Islet of Langerhans (tissue), 1 donor: Measurements from ENCODE around the gene SLC5A3.

Experiments
- FAIRE-seq: peaks from one replicate; lab custom pipeline; 2011; peaks lifted over from hg19 to GRCh38; lab: Jason Lieb, UNC

Gene SLC5A3

GRCh38 chr21:34100790-34101189, 27.4 kb downstream of the SLC5A3 start:
- no peak for FAIRE-seq

DNA sequence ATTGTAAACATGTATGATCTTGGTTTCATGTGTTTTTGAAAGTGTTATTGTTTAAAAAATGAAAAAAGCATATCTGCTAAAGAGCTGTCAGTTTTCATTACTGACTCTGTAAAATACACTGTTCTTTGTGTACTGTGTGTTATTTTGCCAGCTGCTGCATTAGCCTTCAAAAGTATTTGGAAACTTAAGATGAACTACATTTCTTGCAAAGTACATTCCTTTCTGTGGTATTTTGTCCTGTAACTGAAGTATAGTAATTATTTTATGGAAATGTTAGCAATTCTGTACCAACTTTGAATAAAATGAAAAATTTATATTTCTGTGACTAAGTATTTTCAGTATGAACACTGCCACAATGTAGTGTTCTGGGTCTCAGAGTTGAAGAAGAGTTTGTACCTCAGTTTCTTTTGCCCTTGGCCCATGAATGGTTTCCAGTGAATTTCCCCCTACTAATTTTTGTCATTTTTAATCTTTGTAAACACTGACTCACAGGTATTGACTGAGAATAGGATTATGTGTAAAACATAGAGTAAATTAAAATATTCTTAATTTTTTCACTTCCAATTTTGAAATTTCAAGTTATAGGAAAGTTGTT, 32.7 kb downstream of the SLC5A3 start:
- no peak for FAIRE-seq

DNA sequence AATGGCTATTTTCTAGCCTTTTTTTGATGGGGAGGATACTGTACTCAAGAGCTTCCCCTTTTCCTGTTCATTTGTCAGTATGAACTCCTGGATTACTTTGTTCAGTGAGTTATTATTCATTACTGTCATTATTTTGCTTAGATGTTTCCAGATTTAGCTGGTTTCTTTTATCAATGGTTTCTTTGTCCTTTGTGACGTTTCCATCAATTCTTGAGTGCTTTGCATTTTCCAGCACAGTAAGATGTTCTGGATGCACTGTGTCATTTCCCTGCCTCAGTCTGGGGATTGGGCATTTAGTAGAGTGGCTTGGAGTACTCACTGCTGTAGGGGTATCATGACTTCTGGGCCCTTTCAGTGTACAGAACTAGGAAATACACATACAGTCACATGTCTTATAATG, 34.2 kb downstream of the SLC5A3 start:
- FAIRE-seq, result no peak

DNA sequence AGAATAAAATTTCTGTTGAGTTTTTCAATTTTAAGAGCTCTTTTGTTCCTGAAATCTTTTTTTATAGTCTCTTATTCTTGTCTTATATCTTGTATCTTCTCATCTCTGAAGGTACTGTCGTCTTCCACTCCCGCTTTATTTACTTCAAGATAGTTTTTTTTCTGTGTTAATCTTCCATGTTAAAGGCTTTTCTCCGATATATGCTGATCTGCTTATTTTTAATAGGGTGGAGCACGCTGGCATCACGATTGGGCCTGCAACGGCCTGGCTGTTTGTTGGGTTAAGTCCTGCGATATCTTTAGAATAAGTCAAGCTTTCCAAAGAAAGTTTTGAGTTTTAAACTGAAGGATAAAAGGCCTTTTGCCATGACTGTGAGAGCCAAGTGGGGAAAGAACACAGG, 35.7 kb downstream of the SLC5A3 start:
- no peak for FAIRE-seq

DNA sequence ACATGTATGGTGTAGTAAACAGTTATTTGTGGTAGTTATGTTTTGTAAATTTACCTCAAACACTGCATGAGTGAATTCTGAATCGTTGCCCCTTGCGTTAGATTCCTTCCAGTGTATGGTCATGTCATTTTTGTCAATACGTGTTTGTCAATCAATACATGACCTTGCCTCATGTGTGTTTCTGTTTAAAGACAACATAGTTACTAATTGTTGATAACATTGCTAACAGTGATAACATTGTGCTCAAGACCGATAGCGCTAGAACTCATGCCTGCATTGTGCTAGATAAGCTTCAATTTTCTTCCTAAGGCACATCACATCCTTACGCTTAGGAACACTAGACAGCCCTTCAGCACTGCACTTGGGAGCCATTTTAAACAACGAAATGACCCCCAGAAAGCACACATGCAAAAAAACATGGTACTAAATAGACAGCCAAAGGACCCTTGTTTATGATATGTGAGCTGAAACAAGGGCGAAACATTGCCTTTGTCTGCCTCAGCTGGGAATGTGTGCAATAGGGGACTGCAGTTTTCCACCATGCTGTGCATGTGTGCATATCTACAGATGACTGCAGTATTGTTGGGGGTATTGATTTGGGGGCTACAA, 37.3 kb downstream of the SLC5A3 start:
- no peak for FAIRE-seq

DNA sequence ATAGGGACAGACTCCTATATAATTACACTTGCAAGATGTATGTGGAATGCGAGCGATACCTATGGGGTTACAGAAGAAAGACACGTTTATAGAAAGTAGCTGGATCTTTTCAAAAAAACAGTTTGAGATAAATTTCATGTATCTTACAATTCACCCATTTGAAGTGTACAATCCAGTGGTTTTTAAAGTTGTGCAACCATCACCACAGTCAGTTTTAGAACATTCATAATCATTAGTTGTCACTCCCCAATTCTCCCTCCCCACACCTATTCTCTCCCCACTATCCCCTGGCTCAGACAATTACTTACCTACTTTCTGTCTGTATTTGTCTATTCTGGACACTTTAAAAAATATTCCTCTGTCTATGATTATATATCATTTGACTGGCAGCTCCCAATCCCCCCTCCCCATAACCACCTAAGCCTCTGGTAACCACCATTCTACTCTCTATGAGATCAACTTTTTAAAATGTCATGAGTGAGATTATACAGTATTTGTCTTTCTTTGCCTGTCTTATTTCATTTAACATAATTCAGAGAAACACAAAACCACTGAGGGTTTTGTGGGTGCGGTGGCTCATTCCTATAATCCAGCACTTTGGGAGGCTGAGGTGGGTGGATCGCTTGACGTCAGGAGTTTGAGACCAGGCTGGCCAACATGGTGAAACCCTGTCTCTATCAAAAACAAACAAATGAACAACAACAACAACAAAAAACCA, 39.1 kb downstream of the SLC5A3 start:
- FAIRE-seq, result no peak

- FAIRE-seq, result no peak
Measured at GRCh38 chr21:34113842-34114241, 40.5 kb downstream of the SLC5A3 start.

GRCh38 chr21:34115160-34115559, 41.8 kb downstream of the SLC5A3 start:
- no peak for FAIRE-seq

- FAIRE-seq, result no peak
Measured at GRCh38 chr21:34116569-34116968, 43.2 kb downstream of the SLC5A3 start.

DNA sequence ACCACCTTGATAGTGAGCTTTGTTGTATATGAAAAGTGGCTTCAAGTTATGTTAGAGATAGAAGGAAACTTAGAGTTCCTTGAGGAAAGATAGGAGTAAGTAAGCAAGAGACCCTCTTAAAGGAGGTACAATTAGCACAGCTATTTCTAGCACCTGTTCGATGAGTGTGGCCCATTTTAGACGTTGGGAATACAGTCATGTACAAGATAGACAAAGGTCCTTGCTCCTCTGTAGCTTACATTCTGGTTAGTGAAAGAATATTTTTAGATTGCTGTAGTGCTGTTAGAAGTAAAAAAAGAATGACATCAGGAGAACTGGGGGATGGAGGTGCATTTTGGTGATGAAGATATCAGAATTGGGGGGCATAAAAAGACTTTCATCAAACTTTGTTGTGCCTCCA, 47.5 kb downstream of the SLC5A3 start:
- FAIRE-seq, result no peak

- no peak for FAIRE-seq
Measured at GRCh38 chr21:34122047-34122446, 48.7 kb downstream of the SLC5A3 start.
